Muscle layer of colon (tissue), 2 donors: ENCODE measurements around the gene ATG14.
"Not testable (repeated sequence)": the region's sequence is repeated elsewhere in the genome, so short reads cannot be mapped to it uniquely, and the experiment has no call there.

Experiments used
- H3K27ac ChIP-seq: one replicate; pipeline ENCODE4 v1.7.0; 2013; ENCODE audit warnings: low read depth, mild to moderate bottlenecking, low read length, moderate library complexity
- H3K27me3 ChIP-seq, 2 donors: one replicate each; pipeline ENCODE4 v1.7.0; 2013; ENCODE audit warnings: low read length in 2 of 2, mild to moderate bottlenecking in 2 of 2; ENCODE audit not compliant: insufficient read depth in 2 of 2, control insufficient read depth in 1 of 2
- H3K36me3 ChIP-seq: one replicate; pipeline ENCODE4 v1.7.0; 2013; ENCODE audit warnings: mild to moderate bottlenecking, low read length; ENCODE audit not compliant: insufficient read depth
- H3K4me1 ChIP-seq: one replicate; pipeline ENCODE4 v1.7.0; 2013; ENCODE audit warnings: mild to moderate bottlenecking, low read length; ENCODE audit not compliant: insufficient read depth
- H3K4me3 ChIP-seq, 2 donors: one replicate each; pipeline ENCODE4 v1.7.0; 2013; ENCODE audit warnings: low read length in 2 of 2, low read depth in 1 of 2, mild to moderate bottlenecking in 1 of 2, moderate library complexity in 1 of 2
- H3K9ac ChIP-seq: one replicate; pipeline ENCODE4 v1.7.0; 2013; ENCODE audit warnings: low read length
- H3K9me3 ChIP-seq: one replicate; pipeline ENCODE4 v1.7.0; 2013; ENCODE audit warnings: mild to moderate bottlenecking, low read length
- donor health status: abdominal sarcoma.
- donor health status: Adenocarcinoma of cecum.

Gene ATG14

DNA sequence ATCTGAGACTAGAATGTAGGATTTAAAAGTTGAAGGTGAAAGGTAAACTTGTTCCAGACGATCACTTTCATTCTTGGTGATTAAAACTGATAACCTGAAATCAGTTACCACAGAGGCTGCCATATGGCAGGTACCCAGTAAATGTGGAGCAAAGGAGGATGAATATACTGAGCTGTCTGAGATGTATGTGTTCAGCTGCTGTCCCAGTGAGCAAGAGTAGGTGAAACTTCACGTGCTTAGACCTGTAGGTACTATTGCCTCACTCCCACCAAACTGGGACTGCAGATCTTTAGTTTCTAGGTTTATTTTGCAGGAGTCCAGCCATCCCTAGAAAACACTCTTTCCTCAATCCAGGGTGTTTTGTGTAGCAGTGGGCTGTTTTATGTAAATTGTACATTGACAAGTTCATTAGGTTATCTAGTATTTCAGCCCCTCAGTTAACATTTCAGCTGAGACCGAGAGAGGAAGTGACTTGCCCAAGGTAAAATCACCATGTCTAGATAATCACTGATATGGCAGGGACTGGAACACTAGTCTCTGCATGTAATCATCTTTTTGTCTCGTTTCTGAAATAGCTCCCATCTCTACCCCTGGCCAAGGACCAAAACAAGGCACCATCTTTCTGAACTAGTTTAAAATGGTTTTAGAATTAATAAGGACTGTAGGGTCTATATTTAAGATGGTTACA, 62.7 kb downstream of the ATG14 start:
- peaks cover 20% of the 10 kb centered on the region for H3K36me3 ChIP-seq
- no peak overlapping the region for H3K27ac ChIP-seq
- no peak overlapping the region for H3K4me3 ChIP-seq
- no peaks in the 10 kb centered on the region for H3K27me3 ChIP-seq
- no peaks in the 10 kb centered on the region for H3K9me3 ChIP-seq
- peaks cover 6% of the 10 kb centered on the region for H3K4me1 ChIP-seq
- H3K9ac ChIP-seq = no peak overlapping the region

GRCh38 chr14:55347748-55348147, 63.9 kb downstream of the ATG14 start:
- Histone ChIP-seq H3K36me3 (peaks cover 18% of the 10 kb centered on the region), H3K4me1 (peaks cover 6% of the 10 kb centered on the region), H3K4me3 (no peak overlapping the region), H3K27me3 (no peaks in the 10 kb centered on the region), H3K9ac (no peak overlapping the region), H3K9me3 (no peaks in the 10 kb centered on the region), H3K27ac (no peak overlapping the region)

- Histone ChIP-seq H3K27me3 (no peaks in the 10 kb centered on the region), H3K4me1 (peaks cover 6% of the 10 kb centered on the region), H3K4me3 (no peak overlapping the region), H3K36me3 (peaks cover 11% of the 10 kb centered on the region), H3K9ac (no peak overlapping the region), H3K9me3 (no peaks in the 10 kb centered on the region), H3K27ac (no peak overlapping the region)
These were observed 64.6 kb downstream of the ATG14 start for GRCh38 chr14:55347040-55347439.

GRCh38 chr14:55344582-55345163, 67.0 kb downstream of the ATG14 start:
- not testable (repeated sequence) for H3K27ac ChIP-seq, H3K4me3 ChIP-seq, H3K9me3 ChIP-seq, H3K36me3 ChIP-seq, H3K27me3 ChIP-seq, H3K9ac ChIP-seq
- H3K4me1 ChIP-seq = peaks cover 13% of the 10 kb centered on the region

- no peaks in the 10 kb centered on the region for H3K9me3 ChIP-seq
- peaks cover 13% of the 10 kb centered on the region for H3K4me1 ChIP-seq
- no peaks in the 10 kb centered on the region for H3K36me3 ChIP-seq
- H3K4me3 ChIP-seq = no peak overlapping the region
- H3K9ac ChIP-seq = no peak overlapping the region
- no peaks in the 10 kb centered on the region for H3K27me3 ChIP-seq
- H3K27ac ChIP-seq = no peak overlapping the region
These were observed 69.8 kb downstream of the ATG14 start for GRCh38 chr14:55341781-55342180.

DNA sequence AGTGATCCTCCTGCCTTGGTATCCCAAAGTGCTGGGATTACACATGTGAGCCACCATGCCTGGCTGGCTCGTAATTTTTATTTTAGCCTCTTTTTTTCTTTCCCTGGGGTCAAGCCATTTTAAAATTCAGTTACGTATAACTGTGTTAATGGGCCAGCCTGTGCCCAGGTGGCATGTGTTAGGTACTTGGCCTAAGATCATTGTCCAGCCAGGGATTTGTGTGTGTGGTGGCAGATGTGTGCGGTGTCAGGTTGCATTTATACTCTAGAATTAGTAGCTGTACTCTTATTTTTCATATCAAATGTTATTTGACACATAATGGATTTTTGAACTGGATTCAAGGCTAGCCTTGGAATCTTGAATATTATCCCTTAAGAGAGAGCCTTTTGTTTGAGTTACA, 71.1 kb downstream of the ATG14 start:
- Histone ChIP-seq H3K4me1 (peaks cover 11% of the 10 kb centered on the region), H3K27ac (no peak overlapping the region), H3K9ac (no peak overlapping the region), H3K9me3 (no peaks in the 10 kb centered on the region), H3K4me3 (no peak overlapping the region), H3K36me3 (no peaks in the 10 kb centered on the region), H3K27me3 (no peaks in the 10 kb centered on the region)

GRCh38 chr14:55339770-55340169, 71.9 kb downstream of the ATG14 start:
- Histone ChIP-seq H3K27ac (no peak overlapping the region), H3K36me3 (no peaks in the 10 kb centered on the region), H3K4me1 (peaks cover 14% of the 10 kb centered on the region), H3K4me3 (no peak overlapping the region), H3K9ac (no peak overlapping the region), H3K27me3 (no peaks in the 10 kb centered on the region), H3K9me3 (no peaks in the 10 kb centered on the region)

- Histone ChIP-seq H3K4me3 (no peak overlapping the region), H3K36me3 (no peaks in the 10 kb centered on the region), H3K27me3 (no peaks in the 10 kb centered on the region), H3K9me3 (no peaks in the 10 kb centered on the region), H3K9ac (no peak overlapping the region), H3K4me1 (peaks cover 26% of the 10 kb centered on the region), H3K27ac (no peak overlapping the region)
These were observed 74.9 kb downstream of the ATG14 start for GRCh38 chr14:55336691-55337090.

DNA sequence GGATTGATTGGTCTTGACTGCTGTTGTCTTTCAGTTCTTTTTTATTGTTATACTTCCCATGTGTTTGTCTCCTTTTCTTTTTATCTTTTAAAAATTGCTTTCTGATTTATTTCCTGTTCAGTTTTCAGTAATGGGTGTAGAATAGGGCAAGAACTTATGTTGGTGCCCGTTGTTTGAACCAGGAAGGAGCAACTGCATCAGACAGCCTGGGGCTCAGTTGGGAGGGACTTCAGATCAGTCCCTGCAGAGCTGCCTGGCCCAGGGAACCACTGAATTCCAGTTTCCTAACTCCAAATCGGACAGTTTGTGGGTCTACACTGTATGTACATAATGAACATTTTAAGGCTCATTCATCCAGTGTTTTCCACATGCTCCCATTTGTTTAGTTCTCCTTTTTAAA, 75.5 kb downstream of the ATG14 start:
- no peak overlapping the region for H3K27ac ChIP-seq
- no peak overlapping the region for H3K9ac ChIP-seq

DNA sequence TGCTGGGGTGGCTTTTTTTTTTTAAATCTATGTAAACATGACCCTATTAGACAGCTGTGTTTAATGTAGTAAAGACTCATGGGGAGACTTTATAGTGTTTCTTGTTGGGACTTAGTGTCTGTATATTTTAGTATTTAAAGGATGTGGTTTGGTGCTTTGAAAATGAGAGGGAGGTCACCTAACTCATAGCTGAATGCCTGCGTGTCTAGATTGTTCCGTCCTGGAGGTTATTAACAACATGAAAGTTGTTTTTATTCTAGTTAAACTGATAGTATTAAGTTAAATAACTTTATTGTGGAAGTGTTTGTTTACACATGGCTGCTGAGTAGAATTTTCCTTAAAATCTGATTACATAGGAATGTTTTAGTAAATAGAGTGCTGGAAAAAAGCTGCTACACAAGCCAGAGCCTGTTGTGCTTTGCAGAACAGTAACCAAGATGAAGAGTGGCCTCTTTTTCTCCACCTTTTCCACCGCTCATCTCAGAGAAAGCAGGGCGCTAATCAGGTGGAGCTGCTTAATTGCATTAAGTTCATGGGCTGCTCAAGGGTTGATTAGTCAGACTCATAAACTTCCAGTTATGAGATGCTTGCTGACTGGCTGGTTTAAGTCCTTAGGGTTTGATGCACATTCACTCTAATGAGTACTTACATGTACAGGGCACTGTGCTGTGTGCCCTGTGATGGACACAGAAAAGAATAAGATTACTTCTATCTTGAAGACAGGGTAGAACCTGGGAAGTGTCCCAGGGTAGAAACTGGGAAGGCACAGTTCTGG, 77.7 kb downstream of the ATG14 start:
- no peaks in the 10 kb centered on the region for H3K27me3 ChIP-seq
- H3K36me3 ChIP-seq = no peaks in the 10 kb centered on the region
- no peak overlapping the region for H3K4me3 ChIP-seq
- no peak overlapping the region for H3K27ac ChIP-seq
- no peak overlapping the region for H3K9ac ChIP-seq
- peaks cover 15% of the 10 kb centered on the region for H3K4me1 ChIP-seq
- no peaks in the 10 kb centered on the region for H3K9me3 ChIP-seq

More for the DNA sequence above, 75.5 kb downstream of the ATG14 start:
- Histone ChIP-seq H3K9me3 (no peaks in the 10 kb centered on the region), H3K36me3 (no peaks in the 10 kb centered on the region), H3K4me1 (peaks cover 26% of the 10 kb centered on the region), H3K4me3 (no peak overlapping the region), H3K27me3 (no peaks in the 10 kb centered on the region)

- H3K27ac ChIP-seq = no peak overlapping the region
- no peak overlapping the region for H3K9ac ChIP-seq
- H3K4me1 ChIP-seq = peaks cover 15% of the 10 kb centered on the region
- H3K9me3 ChIP-seq = no peaks in the 10 kb centered on the region
- H3K4me3 ChIP-seq = no peak overlapping the region
- no peaks in the 10 kb centered on the region for H3K27me3 ChIP-seq
- no peaks in the 10 kb centered on the region for H3K36me3 ChIP-seq
These were observed 78.7 kb downstream of the ATG14 start for GRCh38 chr14:55332654-55333570.
